OCI-LY7 (cell line): ENCODE measurements around the gene LINGO3. TPM values are rescaled to one million over a fixed set of nuclear protein-coding genes. Genes with fewer than 3 reads are reported as not detected.

ENCODE experiments used
- BruUV-seq: library from RNA; stranded (reverse); fragments of 400-500 nt; replicated peaks from 2 replicates; lab custom pipeline; 2021; lab: Mats Ljungman, UMichigan
- CTCF ChIA-PET: fragments of 300-600 bp; sonication (Branson Sonifier 250); formaldehyde crosslinking; loops from one replicate; lab custom pipeline; 2022; ENCODE audit warnings: antibody characterized with exemption; ENCODE audit not compliant: unreplicated experiment; lab: Charles Lee
- POLR2A ChIA-PET: fragments of 300-600 bp; sonication (Branson Sonifier 250); formaldehyde crosslinking; loops from one replicate; lab custom pipeline; 2022; ENCODE audit warnings: antibody characterized with exemption; lab: Charles Lee
- DNase-seq: peaks from one replicate; pipeline ENCODE4 v3.0.0-alpha.2; 2015; ENCODE audit warnings: low spot score
- H2AFZ ChIP-seq: fragments of 200-600 bp; sonication (generic), shearing (Covaris generic); 2 replicates; pipeline ENCODE4 v1.6.1; 2014; ENCODE audit warnings: mild to moderate bottlenecking, antibody characterized with exemption, low read length, moderate library complexity
- H3K27ac ChIP-seq: fragments of 200-600 bp; sonication (generic); 2 replicates; pipeline ENCODE4 v1.5.1; 2014; ENCODE audit warnings: mixed run types, low read depth, mild to moderate bottlenecking, moderate library complexity, low read length, inconsistent platforms; ENCODE audit not compliant: poor library complexity, severe bottlenecking
- H3K36me3 ChIP-seq: fragments of 200-600 bp; sonication (generic); 2 replicates; pipeline ENCODE4 v1.6.1; 2014; ENCODE audit warnings: mild to moderate bottlenecking, antibody characterized with exemption, low read length, moderate library complexity, mixed read lengths; ENCODE audit not compliant: insufficient read depth
- H3K4me1 ChIP-seq: fragments of 200-600 bp; sonication (generic); 2 replicates; pipeline ENCODE4 v1.5.1; 2014; ENCODE audit warnings: mild to moderate bottlenecking, low read length; ENCODE audit not compliant: insufficient read depth, poor library complexity, severe bottlenecking
- H3K4me2 ChIP-seq: fragments of 200-600 bp; sonication (generic); 2 replicates; pipeline ENCODE4 v1.6.1; 2014; ENCODE audit warnings: mild to moderate bottlenecking, low read length
- H3K4me3 ChIP-seq: fragments of 200-600 bp; sonication (generic); 2 replicates; pipeline ENCODE4 v1.5.1; 2014; ENCODE audit warnings: mild to moderate bottlenecking, low read depth, low read length; ENCODE audit not compliant: poor library complexity, severe bottlenecking
- H3K79me2 ChIP-seq: fragments of 200-600 bp; sonication (generic); 2 replicates; pipeline ENCODE4 v1.6.1; 2016; ENCODE audit warnings: low read depth, mild to moderate bottlenecking, low read length, moderate library complexity, mixed read lengths; ENCODE audit not compliant: insufficient read depth
- H3K9me2 ChIP-seq: fragments of 200-600 bp; sonication (generic); 2 replicates; pipeline ENCODE4 v1.6.1; 2016; ENCODE audit warnings: mild to moderate bottlenecking, low read length, mixed read lengths; ENCODE audit not compliant: insufficient read depth
- H3K9me3 ChIP-seq: fragments of 200-600 bp; sonication (generic); 2 replicates; pipeline ENCODE4 v1.6.1; 2014; ENCODE audit warnings: mild to moderate bottlenecking, mixed run types, low read length, mixed read lengths
- H4K20me1 ChIP-seq: fragments of 200-600 bp; sonication (generic); 2 replicates; pipeline ENCODE4 v1.6.1; 2014; ENCODE audit warnings: mild to moderate bottlenecking, antibody characterized with exemption, low read length, moderate library complexity, mixed read lengths; ENCODE audit not compliant: insufficient read depth
- CTCF ChIP-seq: fragments of 200-600 bp; sonication (generic); conservative IDR thresholded peaks from 2 replicates; pipeline ENCODE4 v1.5.1; 2014; ENCODE audit warnings: mild to moderate bottlenecking, antibody characterized with exemption, low read length, moderate library complexity, mixed read lengths
- EZH2phosphoT487 ChIP-seq: fragments of 200-600 bp; sonication (generic); IDR thresholded peaks from 2 replicates; pipeline ENCODE4 v1.6.1; 2018; ENCODE audit warnings: low read depth, borderline replicate concordance, mild to moderate bottlenecking, mixed run types, antibody characterized with exemption, low read length, moderate library complexity, mixed read lengths
- intact Hi-C: fragments of 100-400 bp; cut with micrococcal nuclease; formaldehyde crosslinking; loops from one replicate; pipeline ENCODE4 v1.10.0; 2022; ENCODE audit not compliant: unreplicated experiment
- total RNA-seq, 2 experiments: library from RNA; depleted of rRNA in 1 of 2; stranded (reverse); fragments of >200 nt in 1 of 2; shearing (Covaris generic) in 1 of 2; gene quantifications; 2 replicates each; pipeline ENCODE4 v1.2.3, GENCODE V29; 2014 to 2022

LINGO3 gene
- total RNA-seq, 2 experiments from 2014 or later = 0.13 to 0.38 TPM

GRCh38 chr19:2280633-2281264 lies 27.2 kb downstream of the LINGO3 start:
- peaks cover 14% of the 10 kb centered on the region for H3K4me1 ChIP-seq
- BruUV-seq = no TSS peak
- H4K20me1 ChIP-seq = no peaks in the 10 kb centered on the region
- CTCF ChIA-PET = no interaction called here
- intact Hi-C loops = no loop called here
- no peak overlapping the region for H3K4me2 ChIP-seq
- no peaks in the 10 kb centered on the region for H3K9me2 ChIP-seq
- no peaks in the 10 kb centered on the region for H3K9me3 ChIP-seq
- TF ChIP-seq EZH2phosphoT487 (no peak), CTCF (no peak)
- no peak overlapping the region for H2AFZ ChIP-seq
- 0 out of 2 replicates have a peak, but pooled peaks cover 8% of the 10 kb centered on the region for H3K36me3 ChIP-seq
- H3K79me2 ChIP-seq = no peaks in the 10 kb centered on the region
- H3K27ac ChIP-seq = no peak overlapping the region
- POLR2A ChIA-PET = no interaction called here
- no peak for DNase-seq
- no peak overlapping the region for H3K4me3 ChIP-seq

GRCh38 chr19:2278459-2279158 lies 29.3 kb downstream of the LINGO3 start:
- no peak overlapping the region for H2AFZ ChIP-seq
- intact Hi-C loops = no loop called here
- BruUV-seq = no TSS peak
- H3K4me3 ChIP-seq = no peak overlapping the region
- ChIA-PET POLR2A (no interaction called here), CTCF (no interaction called here)
- peaks cover 12% of the 10 kb centered on the region for H3K79me2 ChIP-seq
- H4K20me1 ChIP-seq = peaks cover 6% of the 10 kb centered on the region
- TF ChIP-seq EZH2phosphoT487 (no peak), CTCF (no peak)
- DNase-seq = no peak
- H3K9me3 ChIP-seq = no peaks in the 10 kb centered on the region
- H3K9me2 ChIP-seq = no peaks in the 10 kb centered on the region
- peaks cover 22% of the 10 kb centered on the region for H3K4me1 ChIP-seq
- H3K27ac ChIP-seq = no peak overlapping the region
- peaks cover 26% of the 10 kb centered on the region for H3K36me3 ChIP-seq
- H3K4me2 ChIP-seq = no peak overlapping the region

GRCh38 chr19:2277138-2277537 lies 30.8 kb downstream of the LINGO3 start:
- no peak for DNase-seq
- ChIA-PET POLR2A (no interaction called here), CTCF (no interaction called here)
- no TSS peak for BruUV-seq
- no peak overlapping the region for H3K4me3 ChIP-seq
- H3K27ac ChIP-seq = no peak overlapping the region
- no peak for TF ChIP-seq EZH2phosphoT487
- TF ChIP-seq CTCF = no peak
- H2AFZ ChIP-seq = no peak overlapping the region
- H3K79me2 ChIP-seq = peaks cover 25% of the 10 kb centered on the region
- H3K36me3 ChIP-seq = peaks cover 39% of the 10 kb centered on the region
- peaks cover 32% of the 10 kb centered on the region for H3K4me1 ChIP-seq
- intact Hi-C loops = no loop called here
- no peaks in the 10 kb centered on the region for H3K9me2 ChIP-seq
- H4K20me1 ChIP-seq = peaks cover 6% of the 10 kb centered on the region
- no peak overlapping the region for H3K4me2 ChIP-seq
- no peaks in the 10 kb centered on the region for H3K9me3 ChIP-seq
